Measurements from ENCODE around the gene ARID3B.
A peak's percentile ranks its signal among the peaks of the same experiment; 100 is the strongest.

The ARID3B gene

DNA sequence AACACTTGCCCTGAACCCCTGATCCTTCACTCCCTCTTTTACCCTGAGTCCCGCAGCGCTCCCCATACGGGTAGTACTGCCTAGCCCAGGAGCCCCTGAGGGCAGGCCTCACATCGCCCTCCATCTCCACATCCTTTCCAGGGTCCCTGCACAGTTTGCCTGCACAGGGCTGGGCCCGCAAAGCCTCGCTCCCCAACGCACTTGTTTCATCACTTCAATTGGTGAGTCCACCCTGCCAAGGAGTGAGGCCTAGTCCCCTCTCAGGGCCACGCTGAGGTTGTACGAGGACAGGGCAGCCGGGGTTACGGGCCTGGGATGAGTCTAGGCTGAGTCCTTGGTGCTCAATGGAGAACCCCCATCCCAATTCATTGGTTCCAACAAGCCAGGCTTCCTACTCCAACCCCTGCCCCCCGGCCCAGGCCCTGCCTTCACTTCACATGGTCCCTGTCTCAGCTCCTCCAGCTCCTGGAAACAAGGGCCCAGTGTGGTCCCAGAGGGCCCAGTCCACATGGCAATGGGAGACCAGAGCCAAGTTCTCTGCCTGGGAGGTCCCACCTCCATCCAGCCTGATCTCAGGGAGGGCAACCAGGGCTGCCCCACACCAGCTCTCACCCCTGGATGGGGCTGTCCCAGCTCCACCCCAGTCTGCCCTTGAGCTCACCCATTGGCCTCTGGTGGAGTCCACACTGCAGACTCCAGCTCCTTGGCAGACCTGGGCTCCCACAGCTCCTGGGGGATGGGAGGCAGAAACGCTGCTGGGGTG lies 62.2 kb downstream of the ARID3B start:
- DNase-seq (ENCODE audit: low read depth in 1 of 2, low spot score in 1 of 2) = no peak

DNA sequence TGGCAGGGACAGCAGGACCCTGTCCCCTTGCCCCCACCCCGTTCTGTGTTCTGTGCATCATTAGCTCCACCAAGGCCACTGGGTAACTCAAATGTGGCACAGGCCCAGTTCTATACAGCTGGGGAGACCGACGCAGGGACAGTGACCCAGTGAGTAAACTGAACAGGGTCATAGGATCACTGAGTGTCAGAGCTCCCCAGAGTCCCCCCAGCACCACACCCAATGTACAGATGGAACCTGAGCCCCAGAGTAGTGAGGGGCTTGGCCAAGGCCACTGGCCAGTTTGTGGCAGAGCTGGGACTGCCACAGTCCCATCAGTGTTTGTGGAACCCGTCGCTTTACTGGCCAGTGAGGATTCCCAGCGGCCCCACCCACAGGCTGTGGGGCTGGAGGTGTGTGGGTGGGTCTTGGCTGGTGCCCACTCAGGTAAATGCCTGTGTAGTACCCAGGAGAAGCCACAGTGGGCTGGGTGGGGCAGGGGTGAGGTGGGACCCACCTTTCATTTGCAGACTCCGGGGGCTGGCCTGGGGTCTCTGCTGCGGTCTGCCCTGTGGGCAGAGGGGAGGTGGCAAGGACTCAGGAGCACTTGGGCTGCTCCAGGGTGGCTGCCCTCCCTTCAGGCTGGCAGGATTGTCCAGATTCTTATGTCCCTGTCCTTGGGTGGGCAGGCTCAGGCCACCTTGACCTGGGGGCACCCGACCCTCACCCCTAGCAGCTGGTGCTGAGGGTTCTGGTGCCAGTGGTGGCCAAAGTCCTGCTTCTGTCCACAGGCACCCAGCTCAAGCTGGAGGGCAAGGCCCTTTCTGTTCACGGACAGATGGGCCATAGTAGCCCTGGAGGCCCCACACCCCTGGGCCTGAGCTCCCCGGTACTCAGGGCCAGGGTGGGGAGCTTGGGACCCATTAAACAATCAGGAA lies 63.0 kb downstream of the ARID3B start:
- DNase-seq (ENCODE audit: low read depth in 1 of 2, low spot score in 1 of 2) = no peak

DNA sequence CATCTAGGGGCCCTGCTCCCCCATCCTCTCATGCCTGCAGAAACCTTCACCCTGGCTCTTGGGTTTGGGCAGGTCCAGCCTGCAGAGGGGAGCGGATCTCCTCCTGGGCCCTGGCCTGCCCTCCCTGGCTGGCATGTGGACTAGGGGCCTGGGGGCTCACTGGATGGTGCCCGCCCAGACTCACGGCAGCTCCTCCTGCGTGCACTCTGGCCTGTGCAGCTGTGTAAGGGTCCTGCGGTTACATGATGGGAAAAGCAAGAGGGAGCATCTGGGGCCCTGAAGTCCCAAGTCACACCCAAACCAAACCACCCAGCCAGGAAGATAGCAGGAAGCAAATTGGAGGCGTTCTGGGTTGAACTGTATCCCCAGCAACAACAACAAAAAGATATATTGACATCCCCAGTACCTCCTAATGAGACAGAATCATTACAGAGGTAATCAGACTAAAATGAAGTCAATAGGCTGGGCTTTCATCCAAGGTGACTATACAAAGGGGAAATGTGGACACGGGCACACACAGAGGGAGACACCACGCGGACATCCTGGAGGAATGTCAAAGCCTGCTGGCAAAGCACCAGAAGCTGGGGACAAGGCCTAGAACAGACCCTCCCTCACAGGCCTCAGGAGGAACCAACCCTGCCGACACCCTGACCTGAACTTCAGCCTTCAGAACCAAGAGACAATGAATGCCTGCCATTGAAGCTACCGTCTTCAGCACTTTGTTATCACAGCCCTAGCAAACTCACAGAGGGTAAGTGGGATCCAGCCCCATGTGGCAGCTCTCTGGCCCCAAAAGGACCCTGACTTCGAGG lies 64.2 kb downstream of the ARID3B start:
- no peak for DNase-seq (ENCODE audit: low read depth in 1 of 2, low spot score in 1 of 2)

DNA sequence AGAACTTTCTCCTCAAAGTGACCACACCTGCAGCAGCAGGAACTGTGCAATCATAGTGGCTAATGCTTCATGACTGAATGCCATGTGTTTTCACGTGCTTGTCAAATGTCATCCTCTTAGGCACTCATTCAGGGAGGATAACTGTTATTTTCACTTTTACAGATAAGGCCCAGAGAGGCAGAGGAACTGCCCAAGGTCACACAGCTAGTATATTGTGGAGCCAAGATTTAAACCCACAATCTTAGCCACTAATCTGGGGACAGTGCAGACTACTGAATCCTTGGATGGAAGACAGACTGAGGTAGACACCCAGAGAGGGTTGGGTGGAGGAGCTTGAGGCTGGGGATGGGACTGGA lies 64.8 kb downstream of the ARID3B start:
- no peak for DNase-seq (ENCODE audit: low read depth in 1 of 2, low spot score in 1 of 2)

DNA sequence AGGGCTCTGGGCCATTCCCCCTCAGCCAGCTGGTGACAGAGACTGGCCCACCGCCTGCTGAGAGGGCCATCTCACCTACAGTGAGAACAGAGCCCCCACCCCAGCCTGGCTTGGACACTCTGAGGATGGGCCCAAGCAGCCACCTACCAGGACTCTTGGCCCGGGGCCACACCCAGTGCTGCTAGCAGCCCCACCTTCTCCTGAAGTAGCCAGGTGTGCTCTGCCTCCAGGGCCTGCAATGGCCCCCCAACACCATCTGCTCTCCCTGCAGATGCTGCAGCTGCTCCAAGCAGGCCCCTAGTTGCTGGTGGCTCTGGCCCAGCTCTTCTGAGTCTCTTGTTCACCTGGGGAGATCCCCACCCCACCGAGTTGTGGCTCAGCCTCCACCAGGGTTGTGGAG lies 67.8 kb downstream of the ARID3B start:
- DNase-seq (ENCODE audit: low read depth in 1 of 2, low spot score in 1 of 2) = no peak

DNA sequence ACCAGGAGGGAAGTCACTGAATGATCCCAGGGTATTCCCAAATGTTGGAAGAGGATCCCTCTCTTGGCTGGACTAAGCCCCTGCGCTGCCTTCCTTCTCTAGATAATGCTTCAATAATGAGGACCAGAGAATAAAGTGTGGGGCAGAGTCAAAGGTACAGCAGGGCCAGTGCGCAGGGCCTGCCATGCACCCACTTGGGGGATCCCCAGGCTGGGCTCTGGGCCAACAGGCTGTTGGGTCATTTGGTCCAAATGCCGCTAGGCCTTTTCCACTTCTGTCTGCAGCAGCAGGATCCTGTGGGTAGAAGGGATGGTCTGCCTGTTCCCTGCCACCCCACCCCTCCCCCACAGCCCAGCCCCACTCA lies 68.9 kb downstream of the ARID3B start:
- no peak for DNase-seq (ENCODE audit: low read depth in 1 of 2, low spot score in 1 of 2)

DNA sequence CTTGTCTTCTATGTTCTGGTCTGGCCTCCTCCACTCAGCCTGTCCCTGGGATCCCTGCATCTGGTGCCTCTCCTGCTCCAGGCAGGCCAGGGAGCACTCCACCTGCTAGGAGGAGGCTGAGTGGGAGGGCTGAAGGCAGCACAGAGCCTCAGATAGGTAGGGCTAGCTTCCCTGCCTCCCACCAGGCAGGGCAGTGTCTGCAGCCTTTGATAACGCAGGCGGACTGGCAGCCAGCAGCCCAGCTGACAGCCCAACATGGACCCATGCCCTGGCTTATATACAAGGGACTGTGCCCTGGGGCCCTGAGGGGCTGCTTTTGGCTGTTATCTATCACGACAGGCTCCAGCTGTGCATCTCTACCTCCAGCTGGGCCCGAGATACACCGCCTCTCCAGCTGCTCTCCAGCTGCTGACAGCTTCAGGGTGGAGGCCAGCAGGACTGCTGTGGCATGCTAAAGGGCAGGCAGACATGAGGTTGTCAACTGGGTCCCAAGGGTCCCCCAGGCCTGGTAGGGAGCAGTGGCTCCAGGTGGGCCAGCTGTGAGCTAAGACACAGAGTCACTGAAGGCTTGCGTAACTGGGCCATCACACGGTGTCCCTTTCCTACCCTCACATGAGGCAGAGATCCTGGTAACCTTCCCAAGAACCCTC lies 69.4 kb downstream of the ARID3B start:
- DNase-seq (ENCODE audit: low read depth in 1 of 2, low spot score in 1 of 2) = no peak

DNA sequence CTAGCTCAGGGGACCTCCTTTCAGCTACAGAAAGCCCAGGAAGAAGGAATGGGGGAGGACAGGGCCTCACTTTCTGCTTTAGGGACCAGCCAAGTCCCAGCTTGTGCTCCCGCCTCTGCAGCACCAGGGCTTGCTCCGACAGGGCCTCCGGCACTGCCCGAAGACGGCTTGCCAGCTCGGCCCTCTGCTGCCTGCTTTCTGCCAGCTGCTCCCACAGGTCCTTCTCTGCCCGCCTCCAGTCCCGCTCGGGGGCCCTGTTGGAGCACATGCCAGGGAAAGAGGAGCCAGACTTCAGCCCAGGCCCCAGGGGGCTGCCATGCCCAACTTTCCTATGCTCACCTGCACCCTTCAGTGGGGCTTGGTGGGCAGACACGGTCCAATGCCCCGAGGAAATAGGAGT lies 70.3 kb downstream of the ARID3B start:
- DNase-seq (ENCODE audit: low read depth in 1 of 2, low spot score in 1 of 2) = no peak

DNA sequence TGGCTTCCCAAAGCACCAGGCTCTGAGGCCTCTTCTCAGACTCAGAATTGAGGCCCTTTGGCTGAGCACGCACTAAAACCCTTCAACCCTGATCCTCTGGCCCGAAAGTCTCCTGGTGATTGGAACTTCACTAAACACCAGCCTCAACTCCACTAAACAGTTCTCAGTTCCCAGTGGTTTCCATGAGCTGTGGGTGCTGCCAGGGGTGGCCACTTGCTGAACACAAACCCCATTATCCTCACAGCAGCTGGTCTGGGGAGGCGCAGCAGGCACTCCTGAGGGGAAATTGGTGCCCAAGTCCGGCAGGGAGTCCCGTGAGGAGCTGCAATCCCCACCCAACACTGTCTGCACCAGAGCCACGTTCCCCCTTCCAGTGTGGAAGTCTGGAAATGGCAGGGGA lies 70.8 kb downstream of the ARID3B start:
- no peak for DNase-seq (ENCODE audit: low read depth in 1 of 2, low spot score in 1 of 2)

DNA sequence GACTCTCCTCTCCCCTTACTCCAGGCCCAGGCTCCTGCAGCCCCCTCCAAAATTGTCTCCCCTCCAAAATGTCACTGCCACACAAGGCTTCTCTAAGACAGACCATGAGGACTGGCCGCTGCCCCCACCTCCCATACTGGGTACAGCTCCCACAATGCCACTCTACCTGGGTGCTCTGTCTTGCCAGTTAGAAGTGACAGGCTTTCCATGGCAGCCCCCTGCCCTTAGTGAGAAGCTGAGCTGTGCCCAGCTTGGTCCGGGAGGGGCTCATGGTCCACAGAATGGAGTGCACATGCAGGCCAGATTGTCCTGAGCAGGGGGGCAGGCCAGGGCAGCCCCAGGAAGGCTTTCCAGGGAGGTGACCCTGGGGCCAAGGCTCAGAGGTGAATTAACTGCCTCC lies 71.7 kb downstream of the ARID3B start:
- DNase-seq (ENCODE audit: low read depth in 1 of 2, low spot score in 1 of 2) = no peak

DNA sequence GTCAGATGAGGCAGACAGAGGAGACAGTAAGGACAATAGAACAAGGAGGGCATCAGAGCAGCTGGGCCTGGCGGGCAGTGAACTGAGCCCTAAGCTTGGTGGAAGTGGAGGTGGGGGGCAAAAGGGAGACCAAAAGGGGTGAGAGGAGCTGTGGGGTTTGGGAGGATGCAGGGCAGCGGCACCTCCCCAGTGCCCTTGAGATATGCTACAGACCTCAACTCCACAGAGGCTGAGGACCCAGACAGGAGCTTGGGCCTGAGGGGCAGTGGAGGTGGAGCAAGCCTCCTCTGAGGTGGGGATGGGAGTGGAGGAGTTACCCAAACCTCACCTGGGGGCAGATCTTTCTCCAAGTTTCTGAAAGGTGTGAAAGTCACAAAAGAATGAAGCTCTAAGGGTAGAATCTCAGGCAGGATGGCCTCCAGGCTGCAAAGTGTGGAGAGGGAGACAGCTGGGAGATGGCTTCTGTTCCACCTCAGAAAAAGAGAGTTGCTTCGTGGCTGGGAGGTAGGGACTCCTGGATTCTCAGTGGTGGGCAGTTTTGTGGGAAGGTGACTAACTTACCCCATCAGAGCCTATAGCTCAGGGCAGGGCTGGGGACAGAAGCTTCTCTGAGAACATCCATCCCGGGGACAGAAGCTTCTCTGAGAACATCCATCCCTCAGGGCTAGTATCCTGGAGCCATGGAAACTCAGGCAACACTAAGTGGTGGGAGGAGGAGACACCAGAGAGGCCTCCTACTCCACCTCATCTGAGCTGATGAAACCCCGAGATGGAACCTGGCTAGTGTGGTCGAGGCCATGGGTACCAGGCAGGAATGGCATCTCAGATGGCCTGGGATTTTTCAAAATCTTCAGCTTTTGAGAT lies 72.3 kb downstream of the ARID3B start:
- no peak for DNase-seq (ENCODE audit: low read depth in 1 of 2, low spot score in 1 of 2)

DNA sequence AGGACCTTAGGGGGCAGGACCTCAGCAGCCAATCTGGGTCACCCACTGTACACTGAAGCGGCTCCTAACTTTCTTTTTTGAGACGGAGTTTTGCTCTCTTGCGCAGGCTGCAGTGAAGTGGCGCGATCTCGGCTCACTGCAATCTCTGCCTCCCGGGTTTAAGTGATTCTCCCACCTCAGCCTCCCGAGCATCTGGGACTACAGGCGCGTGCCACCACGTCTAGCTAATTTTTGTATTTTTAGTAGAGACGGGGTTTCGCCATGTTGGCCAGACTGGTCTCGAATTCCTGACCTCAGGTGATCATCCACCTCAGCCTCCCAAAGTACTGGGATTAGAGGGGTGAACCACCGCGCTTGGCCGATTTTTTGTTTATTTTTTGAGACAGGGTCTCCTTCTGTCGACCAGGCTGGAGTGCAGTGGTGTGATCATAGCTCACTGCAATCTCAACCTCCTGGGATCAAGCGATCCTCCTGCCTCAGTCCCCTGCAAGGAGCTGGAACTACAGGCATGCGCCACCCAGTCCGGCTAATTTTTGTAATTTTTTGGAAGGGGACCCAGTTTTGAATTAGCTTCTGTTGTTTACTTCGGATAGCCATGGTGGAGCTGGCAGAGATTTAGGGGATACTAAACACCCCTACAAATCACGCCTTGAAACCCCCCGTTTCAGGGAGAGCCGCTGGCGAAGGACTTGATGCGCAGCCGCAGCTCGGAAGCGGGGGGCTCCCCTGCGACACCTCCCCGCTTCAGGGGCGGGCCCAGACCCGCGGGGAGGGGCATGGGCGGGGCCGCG lies 73.1 kb downstream of the ARID3B start:
- no peak for DNase-seq (ENCODE audit: low read depth in 1 of 2, low spot score in 1 of 2)

DNA sequence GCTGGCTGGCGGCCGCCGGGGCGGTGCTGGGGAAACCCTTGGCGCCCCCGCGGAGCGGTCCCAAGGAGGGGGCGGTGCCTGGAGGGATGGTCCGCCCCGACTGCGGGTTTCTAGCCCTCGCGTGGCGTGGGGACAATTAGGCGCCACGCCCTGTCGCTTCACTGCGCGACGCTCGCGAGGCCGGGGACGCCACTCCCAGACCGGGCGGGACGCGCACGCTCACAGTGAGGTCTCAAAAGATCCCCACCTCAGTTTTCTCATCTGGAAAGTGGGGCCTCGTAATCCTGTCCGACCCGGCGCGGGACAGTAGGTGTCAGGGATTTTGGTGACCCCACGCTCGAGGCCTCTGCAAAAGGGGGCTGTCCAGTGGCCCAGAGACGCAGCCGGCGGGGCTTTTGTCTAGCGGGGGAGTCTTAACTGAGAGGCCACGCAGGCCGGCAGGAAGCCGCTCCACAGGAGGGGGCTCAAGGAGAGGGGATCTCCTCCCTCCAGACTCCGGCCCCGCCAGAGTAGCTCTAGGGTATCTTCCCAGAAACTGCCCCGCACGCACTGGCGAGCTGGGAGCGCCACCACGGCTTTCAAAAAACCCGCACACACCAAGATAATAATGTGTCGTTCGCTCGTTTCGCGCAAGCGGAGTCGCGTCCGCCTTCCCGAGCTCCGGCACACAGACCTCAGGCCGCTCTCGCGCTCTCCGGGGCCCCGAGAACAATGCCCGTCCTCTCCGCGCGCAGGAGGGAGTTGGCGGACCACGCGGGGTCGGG lies 73.9 kb downstream of the ARID3B start:
- peak; percentile 62 to 71 for DNase-seq (ENCODE audit: low read depth in 1 of 2, low spot score in 1 of 2)

DNA sequence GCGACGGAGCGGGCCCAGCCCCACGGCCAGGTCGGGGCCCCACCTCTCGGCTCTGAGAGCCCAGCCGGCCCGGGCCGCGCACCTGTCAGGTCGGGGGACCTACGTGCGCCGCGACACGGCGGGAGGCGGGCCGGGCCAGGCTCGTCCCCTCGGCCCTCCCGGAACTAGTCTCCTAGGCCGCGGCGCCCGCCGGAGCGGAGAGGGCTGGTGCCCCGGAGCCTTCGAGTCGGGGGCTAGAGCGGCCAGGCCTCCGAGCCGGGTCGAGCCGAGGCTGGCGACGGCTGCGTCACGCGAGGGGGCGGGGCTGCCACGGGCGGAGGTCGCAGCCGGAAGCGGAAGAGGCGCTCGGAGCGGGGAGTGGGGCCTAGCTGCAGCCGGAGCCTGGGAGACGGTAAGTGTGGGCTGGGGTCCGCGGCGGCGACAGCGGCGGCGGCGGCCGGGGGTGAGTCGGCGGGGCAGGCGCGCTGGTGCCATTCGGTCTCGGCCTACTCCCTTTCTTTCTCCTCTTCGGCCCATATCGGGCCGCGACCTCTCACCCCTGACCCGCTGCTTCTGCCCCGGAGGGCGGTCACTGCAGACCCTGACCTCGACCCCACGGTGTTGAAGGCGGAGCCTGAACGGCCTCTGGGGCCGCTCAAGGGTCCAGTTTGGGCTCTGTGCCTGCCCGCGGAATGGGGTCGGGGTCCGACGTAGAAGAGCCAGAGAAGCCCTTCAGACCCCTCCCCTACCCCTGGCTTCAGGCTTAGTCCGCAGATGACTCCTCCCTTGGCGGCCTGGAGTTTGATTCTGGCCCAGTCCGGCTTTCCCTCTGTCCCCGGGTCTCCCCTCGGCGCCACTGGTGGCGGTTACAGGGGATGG lies 74.7 kb downstream of the ARID3B start, which contains the start of gene CLK3:
Gene CLK3 (plus strand): TSS at position 329 of the 858 bp plus-strand sequence. CDS start 3,361 bp downstream, outside the sequence.
- DNase-seq (ENCODE audit: low read depth in 1 of 2, low spot score in 1 of 2) = peak; percentile 89 to 91

DNA sequence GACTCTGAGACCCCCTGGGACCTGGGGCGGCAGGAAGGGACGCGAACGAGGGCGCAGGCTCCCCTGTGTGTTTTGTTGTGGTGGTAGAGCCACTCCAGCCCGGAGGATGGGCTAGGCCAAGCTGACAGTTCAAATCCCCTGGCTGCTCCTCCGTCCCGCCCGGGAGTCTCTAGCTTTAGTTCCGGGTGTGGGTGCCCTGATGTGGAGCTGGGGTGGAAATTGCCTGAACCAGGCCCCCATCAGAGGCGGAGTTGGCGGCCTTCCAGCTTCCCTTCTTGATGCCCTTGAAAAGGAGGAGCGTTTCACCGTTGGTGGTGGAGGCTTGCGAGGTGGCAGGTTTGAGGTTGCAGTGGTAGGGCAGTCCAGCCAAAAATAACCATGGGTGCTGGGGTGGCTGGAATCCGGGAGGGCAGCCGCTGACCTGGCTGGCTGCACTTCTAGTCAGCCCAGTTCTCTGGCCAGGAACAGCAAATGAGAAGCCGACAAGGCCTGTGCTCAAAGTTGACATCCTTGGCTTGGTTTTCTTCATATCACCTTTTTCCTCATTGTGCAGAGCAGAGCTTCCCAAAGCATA lies 75.4 kb downstream of the ARID3B start:
- DNase-seq (ENCODE audit: low read depth in 1 of 2, low spot score in 1 of 2) = peak; percentile 35 to 39

DNA sequence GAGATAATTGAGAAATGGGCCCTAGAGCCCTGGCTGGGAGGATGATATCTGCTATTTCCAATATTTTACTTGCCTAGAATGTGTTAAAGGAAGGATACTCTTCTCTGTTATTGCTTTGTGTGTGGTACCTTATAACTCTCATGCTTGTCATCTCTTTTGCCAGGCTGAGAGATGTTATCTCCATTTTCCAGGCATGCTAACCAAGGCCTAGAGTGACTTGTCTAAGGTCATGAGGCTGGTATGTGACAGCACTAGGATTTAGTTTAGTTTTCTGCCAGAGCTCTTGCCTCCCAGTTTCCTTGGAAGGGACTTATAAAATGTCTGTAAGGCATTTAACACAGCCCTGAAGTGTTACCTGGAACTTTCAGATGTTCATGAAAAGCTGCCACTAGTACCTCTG lies 76.0 kb downstream of the ARID3B start:
- no peak for DNase-seq (ENCODE audit: low read depth in 1 of 2, low spot score in 1 of 2)

Data from activated CD4-positive, alpha-beta T cell treated with anti-CD3 and anti-CD28 coated beads, Interleukin-2, amount 50 U/mL, for 24 hours (primary cell).